SK-N-SH (cell line): Measurements from ENCODE around the gene PPP2R2B. TPM values are rescaled to one million over a fixed set of nuclear protein-coding genes. Genes with fewer than 3 reads are reported as not detected.
A peak's percentile ranks its signal among the peaks of the same experiment; 100 is the strongest.

Experiments
- CTCF ChIA-PET: fragments of 300-600, 350-600 bp; formaldehyde crosslinking; extraction: SDS; loops from one replicate; lab custom pipeline; 2021; lab: Yijun Ruan, JAX
- POLR2A ChIA-PET: fragments of 350-600 bp; sonication (Branson Sonifier 250); formaldehyde crosslinking; extraction: SDS; loops from one replicate; lab custom pipeline; 2020; ENCODE audit warnings: antibody characterized with exemption, inconsistent platforms; lab: Yijun Ruan, JAX
- DNase-seq: peaks from one replicate; pipeline ENCODE4 v3.0.0; 2012
- H2AFZ ChIP-seq: fragments of 200-600 bp; sonication (generic); 2 replicates; pipeline ENCODE4 v1.8.1; 2016; ENCODE audit warnings: antibody characterized with exemption, mild to moderate bottlenecking, low read depth
- H3F3A ChIP-seq: fragments of 200-600 bp; sonication (generic); replicated peaks from 2 replicates; pipeline ENCODE3; 2016; ENCODE audit warnings: antibody characterized with exemption, mild to moderate bottlenecking; ENCODE audit not compliant: insufficient read depth
- H3K27ac ChIP-seq, 2 experiments: fragments of 200-500 bp in 1 of 2; fragments of 200-600 bp in 1 of 2; sonication (Bioruptor generic) in 1 of 2; sonication (generic), shearing (Covaris generic) in 1 of 2; 2 replicates each; pipeline versions ENCODE4 v1.5.1 to v1.6.1; 2014 to 2016; ENCODE audit warnings: low read depth in 2 of 2, inconsistent platforms in 1 of 2, low read length in 1 of 2, mild to moderate bottlenecking in 1 of 2, mixed read lengths in 1 of 2
- H3K27me3 ChIP-seq: fragments of 200-600 bp; sonication (generic), shearing (Covaris generic); 2 replicates; pipeline ENCODE4 v1.6.1; 2016; ENCODE audit warnings: mixed run types; ENCODE audit not compliant: insufficient read depth
- H3K36me3 ChIP-seq, 2 experiments: fragments of 200-500 bp in 1 of 2; fragments of 200-600 bp in 1 of 2; sonication (Bioruptor generic) in 1 of 2; sonication (generic) in 1 of 2; replicated peaks in 1 of 2; 2 replicates each; pipeline versions ENCODE3 to v1.5.1; 2014 to 2016; ENCODE audit warnings: low read length in 1 of 2, mild to moderate bottlenecking in 1 of 2; ENCODE audit not compliant: insufficient read depth in 2 of 2, control insufficient read depth in 1 of 2
- H3K4me1 ChIP-seq, 2 experiments: fragments of 200-500 bp in 1 of 2; fragments of 200-600 bp in 1 of 2; sonication (Bioruptor generic) in 1 of 2; sonication (generic), shearing (Covaris generic) in 1 of 2; 2 replicates each; pipeline versions ENCODE4 v1.5.1 to v1.6.1; 2014 to 2016; ENCODE audit warnings: low read depth in 1 of 2, low read length in 1 of 2, mixed run types in 1 of 2; ENCODE audit not compliant: insufficient read depth in 2 of 2, control insufficient read depth in 1 of 2
- H3K4me2 ChIP-seq: fragments of 200-600 bp; sonication (generic), shearing (Covaris generic); 2 replicates; pipeline ENCODE4 v1.6.1; 2017; ENCODE audit warnings: mixed run types
- H3K4me3 ChIP-seq, 2 experiments: fragments of 200-500 bp in 1 of 2; fragments of 200-600 bp in 1 of 2; sonication (Bioruptor generic) in 1 of 2; sonication (generic), shearing (Covaris generic) in 1 of 2; 2 replicates each; pipeline versions ENCODE4 v1.5.1 to v1.8.1; 2014 to 2016; ENCODE audit warnings: low read depth in 2 of 2, inconsistent platforms in 1 of 2, low read length in 1 of 2, mild to moderate bottlenecking in 1 of 2, mixed read lengths in 1 of 2, moderate library complexity in 1 of 2
- H3K79me2 ChIP-seq: fragments of 200-600 bp; sonication (generic); 2 replicates; pipeline ENCODE4 v1.8.1; 2017; ENCODE audit warnings: mild to moderate bottlenecking; ENCODE audit not compliant: insufficient read depth
- H3K9ac ChIP-seq: fragments of 200-600 bp; sonication (generic); 2 replicates; pipeline ENCODE4 v1.6.1; 2017; ENCODE audit warnings: mixed run types
- H3K9me2 ChIP-seq: fragments of 200-600 bp; sonication (generic); 2 replicates; pipeline ENCODE4 v1.6.1; 2017; ENCODE audit warnings: mixed run types
- H3K9me3 ChIP-seq: fragments of 200-600 bp; sonication (generic); 2 replicates; pipeline ENCODE4 v1.6.1; 2017; ENCODE audit warnings: mixed run types, mild to moderate bottlenecking, moderate library complexity
- H4K20me1 ChIP-seq: fragments of 200-600 bp; sonication (generic); 2 replicates; pipeline ENCODE4 v1.6.1; 2017; ENCODE audit warnings: mild to moderate bottlenecking, mixed run types; ENCODE audit not compliant: insufficient read depth
- CHD2 ChIP-seq: fragments of 150-350 bp; IDR thresholded peaks from 2 replicates; pipeline ENCODE4 v1.6.1; 2018; ENCODE audit warnings: low read length; ENCODE audit not compliant: partially characterized antibody
- FOSL2 ChIP-seq: IDR thresholded peaks from 2 replicates; pipeline ENCODE4 v1.4.0; 2012; ENCODE audit warnings: low read depth, mild to moderate bottlenecking, moderate library complexity, borderline replicate concordance
- FOXJ3 ChIP-seq: sonication (generic); formaldehyde crosslinking; IDR thresholded peaks from 2 replicates; pipeline ENCODE4 v1.5.1; 2020; ENCODE audit warnings: mild to moderate bottlenecking, missing genetic modification reagents
- FOXM1 ChIP-seq: IDR thresholded peaks from 2 replicates; pipeline ENCODE4 v1.4.0; 2012; ENCODE audit warnings: low read depth, mild to moderate bottlenecking
- GATA2 ChIP-seq: sonication (generic); formaldehyde crosslinking; IDR thresholded peaks from 2 replicates; pipeline ENCODE4 v1.5.0; 2020; ENCODE audit warnings: mild to moderate bottlenecking, missing genetic modification reagents
- MEF2A ChIP-seq: IDR thresholded peaks from 2 replicates; pipeline ENCODE4 v1.4.0; 2012; ENCODE audit warnings: low read depth, borderline replicate concordance
- NRF1 ChIP-seq: IDR thresholded peaks from 2 replicates; pipeline ENCODE4 v1.6.1; 2012; ENCODE audit warnings: low read depth, mild to moderate bottlenecking, low read length
- POLR2AphosphoS5 ChIP-seq: IDR thresholded peaks from 2 replicates; pipeline ENCODE4 v1.6.1; 2012; ENCODE audit warnings: low read depth, low read length
- RAD21 ChIP-seq: IDR thresholded peaks from 2 replicates; pipeline ENCODE4 v1.6.1; 2012; ENCODE audit warnings: mild to moderate bottlenecking, low read length
- RCOR1 ChIP-seq: fragments of 150-350 bp; IDR thresholded peaks from 2 replicates; pipeline ENCODE4 v1.6.1; 2017; ENCODE audit warnings: antibody characterized with exemption, low read length
- RFX5 ChIP-seq: IDR thresholded peaks from 2 replicates; pipeline ENCODE4 v1.6.1; 2012; ENCODE audit warnings: mild to moderate bottlenecking, improper control_type of control experiment, low read length
- RXRA ChIP-seq: IDR thresholded peaks from 2 replicates; pipeline ENCODE4 v1.4.0; 2012; ENCODE audit warnings: low read depth, mild to moderate bottlenecking, borderline replicate concordance
- TCF12 ChIP-seq: IDR thresholded peaks from 2 replicates; pipeline ENCODE4 v1.4.0; 2012
- TEAD4 ChIP-seq: IDR thresholded peaks from 2 replicates; pipeline ENCODE4 v1.4.0; 2012; ENCODE audit warnings: mild to moderate bottlenecking, borderline replicate concordance; ENCODE audit not compliant: insufficient read depth
- YY1 ChIP-seq: IDR thresholded peaks from 2 replicates; pipeline ENCODE4 v1.4.0; 2012; ENCODE audit warnings: low read depth, mild to moderate bottlenecking
- WGBS: methylation state at CpG from one replicate; pipeline ENCODE4 v1.1.6; 2017; ENCODE audit warnings: low lambda C conversion rate; 5-methylcytosine and 5-hydroxymethylcytosine counted together
- polyA plus RNA-seq, 3 experiments: library from polyadenylated mRNA; depleted of rRNA; stranded (reverse); fragments of >200 nt; gene quantifications; 2 replicates each; pipeline ENCODE4 v1.2.3, GENCODE V29; 2012
- TF ChIP-seq, protein P1 (sequence below): fragments of 150-350 bp; IDR thresholded peaks from 2 replicates; pipeline ENCODE4 v1.6.1; 2016; ENCODE audit warnings: mild to moderate bottlenecking, low read depth, low read length
- TF ChIP-seq, protein P2 (sequence below): fragments of 200-600 bp; sonication (generic); IDR thresholded peaks from 2 replicates; pipeline ENCODE4 v1.6.1; 2017; ENCODE audit warnings: antibody characterized with exemption, mild to moderate bottlenecking, moderate library complexity
- TF ChIP-seq, protein P3 (sequence below): IDR thresholded peaks from 2 replicates; pipeline ENCODE4; 2012
- TF ChIP-seq, protein P4 (sequence below): fragments of 150-350 bp; IDR thresholded peaks from 2 replicates; pipeline ENCODE4 v1.6.1; 2017; ENCODE audit warnings: antibody characterized with exemption, low read length, low read depth, borderline replicate concordance
- TF ChIP-seq, protein P5 (sequence below): IDR thresholded peaks from 2 replicates; pipeline ENCODE4 v1.6.1; 2012; ENCODE audit warnings: mild to moderate bottlenecking, low read depth, low read length, moderate library complexity
- TF ChIP-seq, protein P6 (sequence below): IDR thresholded peaks from 2 replicates; pipeline ENCODE4 v1.4.0; 2012; ENCODE audit warnings: low read depth, borderline replicate concordance

PPP2R2B gene
- polyA plus RNA-seq, 1 of the 3 experiments (the other 2 are of a cell fraction) = 11.4 TPM

DNA sequence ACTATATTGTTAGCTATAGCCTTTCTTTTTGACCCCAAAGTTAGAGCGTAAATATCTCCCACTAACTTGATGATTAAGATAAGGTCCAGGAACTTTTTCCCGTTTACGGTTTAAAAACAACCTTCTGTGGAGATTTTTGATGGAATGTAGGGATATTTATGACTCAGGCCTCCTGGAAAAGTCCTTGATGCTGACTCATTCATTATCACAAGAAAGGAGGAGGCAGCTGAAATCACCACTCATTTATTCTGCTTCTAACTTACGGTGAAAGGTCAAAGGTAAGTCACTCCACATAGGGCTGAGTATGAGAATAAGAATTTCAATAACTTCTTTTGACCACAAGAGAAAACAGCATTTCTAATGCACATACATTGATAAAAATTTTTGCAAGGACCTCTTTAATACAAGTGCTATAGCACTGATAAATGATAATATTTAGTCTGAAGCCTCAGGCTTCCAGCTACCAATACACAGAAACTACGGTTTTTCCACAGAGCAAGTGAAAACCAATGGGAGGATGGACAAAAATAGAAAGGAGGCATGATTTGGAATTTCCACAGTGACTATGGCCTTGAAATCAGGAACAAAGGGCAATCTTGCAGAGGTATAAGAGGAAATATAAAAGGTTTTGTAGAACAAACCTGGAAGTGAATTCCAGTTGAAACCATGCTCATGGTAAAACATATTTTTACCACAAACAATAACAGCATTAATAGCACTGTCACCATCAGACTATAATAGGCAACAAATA is 146.5 kb downstream of the PPP2R2B start:
- Histone ChIP-seq H2AFZ (no peak overlapping the region), H3F3A (peaks cover 24% of the 10 kb centered on the region), H4K20me1 (no peaks in the 10 kb centered on the region), H3K9me3 (peaks cover 19% of the 10 kb centered on the region), H3K4me1 (no peaks in the 10 kb centered on the region; a peak in 1 of 4 replicates), H3K79me2 (no peaks in the 10 kb centered on the region), H3K9ac (peak overlapping the region; percentile 41; the same call in 1 of the 2 replicates), H3K4me3 (no peak overlapping the region), H3K36me3 (peaks cover 0 to 6% of the 10 kb centered on the region in 2 experiments), H3K4me2 (peak overlapping the region; percentile 34; the same call in 1 of the 2 replicates), H3K27ac (peak overlapping the region; percentile 82 to 83; a peak in 3 of 4 replicates), H3K27me3 (no peaks in the 10 kb centered on the region), H3K9me2 (no peaks in the 10 kb centered on the region)
- ChIA-PET POLR2A (no interaction called here), CTCF (interaction anchor here (1.3 kb wide), 1 partner anchor 11 kb away, joined by 4 read pairs; no protein-coding TSS in a partner anchor)
- DNase-seq = no peak
- WGBS = 4% methylated on average over 5 of the region's 5 CpGs
- TF ChIP-seq NRF1 (no peak), MEF2A (peak; percentile 85), FOXJ3 (CRISPR knock-in tag) (no peak), CHD2 (no peak), RFX5 (no peak), FOXM1 (peak; percentile 89), RAD21 (no peak), RCOR1 (no peak), RXRA (peak; percentile 99), TEAD4 (peak; percentile 97), POLR2AphosphoS5 (peak; percentile 75; the same call in 1 of the 2 replicates), GATA2 (no peak), TCF12 (peak; percentile 97), YY1 (peak; percentile 58; the same call in 1 of the 2 replicates), FOSL2 (peak; percentile 100)
- TF ChIP-seq, protein P1, sequence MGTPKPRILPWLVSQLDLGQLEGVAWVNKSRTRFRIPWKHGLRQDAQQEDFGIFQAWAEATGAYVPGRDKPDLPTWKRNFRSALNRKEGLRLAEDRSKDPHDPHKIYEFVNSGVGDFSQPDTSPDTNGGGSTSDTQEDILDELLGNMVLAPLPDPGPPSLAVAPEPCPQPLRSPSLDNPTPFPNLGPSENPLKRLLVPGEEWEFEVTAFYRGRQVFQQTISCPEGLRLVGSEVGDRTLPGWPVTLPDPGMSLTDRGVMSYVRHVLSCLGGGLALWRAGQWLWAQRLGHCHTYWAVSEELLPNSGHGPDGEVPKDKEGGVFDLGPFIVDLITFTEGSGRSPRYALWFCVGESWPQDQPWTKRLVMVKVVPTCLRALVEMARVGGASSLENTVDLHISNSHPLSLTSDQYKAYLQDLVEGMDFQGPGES = no peak
- TF ChIP-seq, protein P2, sequence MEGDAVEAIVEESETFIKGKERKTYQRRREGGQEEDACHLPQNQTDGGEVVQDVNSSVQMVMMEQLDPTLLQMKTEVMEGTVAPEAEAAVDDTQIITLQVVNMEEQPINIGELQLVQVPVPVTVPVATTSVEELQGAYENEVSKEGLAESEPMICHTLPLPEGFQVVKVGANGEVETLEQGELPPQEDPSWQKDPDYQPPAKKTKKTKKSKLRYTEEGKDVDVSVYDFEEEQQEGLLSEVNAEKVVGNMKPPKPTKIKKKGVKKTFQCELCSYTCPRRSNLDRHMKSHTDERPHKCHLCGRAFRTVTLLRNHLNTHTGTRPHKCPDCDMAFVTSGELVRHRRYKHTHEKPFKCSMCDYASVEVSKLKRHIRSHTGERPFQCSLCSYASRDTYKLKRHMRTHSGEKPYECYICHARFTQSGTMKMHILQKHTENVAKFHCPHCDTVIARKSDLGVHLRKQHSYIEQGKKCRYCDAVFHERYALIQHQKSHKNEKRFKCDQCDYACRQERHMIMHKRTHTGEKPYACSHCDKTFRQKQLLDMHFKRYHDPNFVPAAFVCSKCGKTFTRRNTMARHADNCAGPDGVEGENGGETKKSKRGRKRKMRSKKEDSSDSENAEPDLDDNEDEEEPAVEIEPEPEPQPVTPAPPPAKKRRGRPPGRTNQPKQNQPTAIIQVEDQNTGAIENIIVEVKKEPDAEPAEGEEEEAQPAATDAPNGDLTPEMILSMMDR = no peak
- TF ChIP-seq, protein P3, sequence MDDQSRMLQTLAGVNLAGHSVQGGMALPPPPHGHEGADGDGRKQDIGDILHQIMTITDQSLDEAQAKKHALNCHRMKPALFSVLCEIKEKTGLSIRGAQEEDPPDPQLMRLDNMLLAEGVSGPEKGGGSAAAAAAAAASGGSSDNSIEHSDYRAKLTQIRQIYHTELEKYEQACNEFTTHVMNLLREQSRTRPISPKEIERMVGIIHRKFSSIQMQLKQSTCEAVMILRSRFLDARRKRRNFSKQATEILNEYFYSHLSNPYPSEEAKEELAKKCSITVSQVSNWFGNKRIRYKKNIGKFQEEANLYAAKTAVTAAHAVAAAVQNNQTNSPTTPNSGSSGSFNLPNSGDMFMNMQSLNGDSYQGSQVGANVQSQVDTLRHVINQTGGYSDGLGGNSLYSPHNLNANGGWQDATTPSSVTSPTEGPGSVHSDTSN = peak; percentile 92
- TF ChIP-seq, protein P4, sequence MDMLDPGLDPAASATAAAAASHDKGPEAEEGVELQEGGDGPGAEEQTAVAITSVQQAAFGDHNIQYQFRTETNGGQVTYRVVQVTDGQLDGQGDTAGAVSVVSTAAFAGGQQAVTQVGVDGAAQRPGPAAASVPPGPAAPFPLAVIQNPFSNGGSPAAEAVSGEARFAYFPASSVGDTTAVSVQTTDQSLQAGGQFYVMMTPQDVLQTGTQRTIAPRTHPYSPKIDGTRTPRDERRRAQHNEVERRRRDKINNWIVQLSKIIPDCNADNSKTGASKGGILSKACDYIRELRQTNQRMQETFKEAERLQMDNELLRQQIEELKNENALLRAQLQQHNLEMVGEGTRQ = no peak
- TF ChIP-seq, protein P5, sequence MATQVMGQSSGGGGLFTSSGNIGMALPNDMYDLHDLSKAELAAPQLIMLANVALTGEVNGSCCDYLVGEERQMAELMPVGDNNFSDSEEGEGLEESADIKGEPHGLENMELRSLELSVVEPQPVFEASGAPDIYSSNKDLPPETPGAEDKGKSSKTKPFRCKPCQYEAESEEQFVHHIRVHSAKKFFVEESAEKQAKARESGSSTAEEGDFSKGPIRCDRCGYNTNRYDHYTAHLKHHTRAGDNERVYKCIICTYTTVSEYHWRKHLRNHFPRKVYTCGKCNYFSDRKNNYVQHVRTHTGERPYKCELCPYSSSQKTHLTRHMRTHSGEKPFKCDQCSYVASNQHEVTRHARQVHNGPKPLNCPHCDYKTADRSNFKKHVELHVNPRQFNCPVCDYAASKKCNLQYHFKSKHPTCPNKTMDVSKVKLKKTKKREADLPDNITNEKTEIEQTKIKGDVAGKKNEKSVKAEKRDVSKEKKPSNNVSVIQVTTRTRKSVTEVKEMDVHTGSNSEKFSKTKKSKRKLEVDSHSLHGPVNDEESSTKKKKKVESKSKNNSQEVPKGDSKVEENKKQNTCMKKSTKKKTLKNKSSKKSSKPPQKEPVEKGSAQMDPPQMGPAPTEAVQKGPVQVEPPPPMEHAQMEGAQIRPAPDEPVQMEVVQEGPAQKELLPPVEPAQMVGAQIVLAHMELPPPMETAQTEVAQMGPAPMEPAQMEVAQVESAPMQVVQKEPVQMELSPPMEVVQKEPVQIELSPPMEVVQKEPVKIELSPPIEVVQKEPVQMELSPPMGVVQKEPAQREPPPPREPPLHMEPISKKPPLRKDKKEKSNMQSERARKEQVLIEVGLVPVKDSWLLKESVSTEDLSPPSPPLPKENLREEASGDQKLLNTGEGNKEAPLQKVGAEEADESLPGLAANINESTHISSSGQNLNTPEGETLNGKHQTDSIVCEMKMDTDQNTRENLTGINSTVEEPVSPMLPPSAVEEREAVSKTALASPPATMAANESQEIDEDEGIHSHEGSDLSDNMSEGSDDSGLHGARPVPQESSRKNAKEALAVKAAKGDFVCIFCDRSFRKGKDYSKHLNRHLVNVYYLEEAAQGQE = 0 out of 2 replicates have a peak, but pooled peaks have one; percentile 48
- TF ChIP-seq, protein P6, sequence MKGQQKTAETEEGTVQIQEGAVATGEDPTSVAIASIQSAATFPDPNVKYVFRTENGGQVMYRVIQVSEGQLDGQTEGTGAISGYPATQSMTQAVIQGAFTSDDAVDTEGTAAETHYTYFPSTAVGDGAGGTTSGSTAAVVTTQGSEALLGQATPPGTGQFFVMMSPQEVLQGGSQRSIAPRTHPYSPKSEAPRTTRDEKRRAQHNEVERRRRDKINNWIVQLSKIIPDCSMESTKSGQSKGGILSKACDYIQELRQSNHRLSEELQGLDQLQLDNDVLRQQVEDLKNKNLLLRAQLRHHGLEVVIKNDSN = no peak
